Islet of Langerhans (tissue), 1 donor: ENCODE results near the gene LUZP1.

Source experiments
- FAIRE-seq: peaks from one replicate; lab custom pipeline; 2011; peaks lifted over from hg19 to GRCh38; lab: Jason Lieb, UNC

Gene LUZP1

GRCh38 chr1:23083714-23084480 lies 84.8 kb downstream of the LUZP1 start:
- no peak for FAIRE-seq

GRCh38 chr1:23081376-23081775 lies 87.3 kb downstream of the LUZP1 start:
- no peak for FAIRE-seq

- FAIRE-seq = no peak
These were observed 87.8 kb downstream of the LUZP1 start for GRCh38 chr1:23080885-23081284.

GRCh38 chr1:23079025-23079424 lies 89.6 kb downstream of the LUZP1 start:
- no peak for FAIRE-seq

DNA sequence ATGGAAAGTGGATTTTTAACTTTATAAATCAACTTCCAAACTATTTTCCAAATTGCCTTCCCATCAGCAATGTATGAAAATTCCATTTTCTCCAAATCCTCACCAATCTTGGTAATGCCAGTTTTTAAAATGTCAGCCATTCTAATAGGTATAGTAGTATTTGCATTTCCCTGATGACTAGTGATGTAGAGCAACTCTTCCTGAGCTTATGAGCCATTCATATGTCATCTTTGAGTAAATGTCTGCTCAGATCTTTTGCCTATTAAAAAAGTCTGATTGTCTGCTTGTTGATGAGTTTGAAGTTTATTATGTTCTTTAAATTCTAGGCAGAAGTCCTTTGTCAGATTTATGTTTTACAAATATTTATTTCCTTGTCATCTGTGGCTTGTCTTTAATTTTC lies 94.6 kb downstream of the LUZP1 start:
- FAIRE-seq = peak; percentile 21

DNA sequence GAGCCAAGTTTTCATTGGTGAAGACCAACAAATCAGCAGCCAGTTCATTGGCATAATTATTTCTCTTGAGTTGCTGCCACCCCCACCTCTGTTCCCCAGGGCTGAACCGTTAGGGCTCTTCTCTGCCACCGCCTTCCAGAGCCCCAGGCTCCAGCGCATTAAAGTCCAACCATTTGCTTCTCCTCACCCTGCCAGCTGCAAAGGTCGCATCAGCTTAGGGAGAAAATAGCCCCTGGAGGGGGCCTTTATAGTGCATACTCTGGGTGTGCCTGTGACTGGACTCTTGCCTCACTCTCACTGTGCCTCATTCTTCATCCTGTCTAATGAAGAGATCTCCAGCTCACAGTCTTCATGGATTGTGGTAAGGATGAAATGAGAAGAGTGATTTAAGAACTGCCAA lies 99.0 kb downstream of the LUZP1 start:
- no peak for FAIRE-seq

- no peak for FAIRE-seq
These were observed 99.5 kb downstream of the LUZP1 start for GRCh38 chr1:23069149-23069548.

DNA sequence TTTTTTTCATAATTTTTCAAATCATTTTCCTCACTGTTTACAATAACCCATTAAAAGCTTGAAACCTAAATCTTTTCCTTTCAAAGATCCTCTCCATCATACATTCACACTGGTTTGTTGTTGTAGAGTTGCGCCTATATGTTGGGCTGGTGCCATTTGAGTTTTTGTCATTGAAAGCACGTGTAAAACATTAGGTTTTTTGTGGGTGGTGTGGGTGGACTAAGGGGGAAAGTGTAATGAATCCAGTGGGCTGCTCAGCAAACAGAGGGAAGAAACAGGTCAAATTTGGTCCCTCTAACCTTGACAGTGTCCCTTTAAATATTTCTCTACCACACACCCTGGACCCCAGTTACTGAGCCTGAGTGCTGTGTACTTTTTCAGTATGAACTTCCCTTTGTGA lies 102.6 kb downstream of the LUZP1 start:
- FAIRE-seq = no peak

- peak; percentile 30 for FAIRE-seq
These were observed 103.3 kb downstream of the LUZP1 start for GRCh38 chr1:23065385-23065784.

DNA sequence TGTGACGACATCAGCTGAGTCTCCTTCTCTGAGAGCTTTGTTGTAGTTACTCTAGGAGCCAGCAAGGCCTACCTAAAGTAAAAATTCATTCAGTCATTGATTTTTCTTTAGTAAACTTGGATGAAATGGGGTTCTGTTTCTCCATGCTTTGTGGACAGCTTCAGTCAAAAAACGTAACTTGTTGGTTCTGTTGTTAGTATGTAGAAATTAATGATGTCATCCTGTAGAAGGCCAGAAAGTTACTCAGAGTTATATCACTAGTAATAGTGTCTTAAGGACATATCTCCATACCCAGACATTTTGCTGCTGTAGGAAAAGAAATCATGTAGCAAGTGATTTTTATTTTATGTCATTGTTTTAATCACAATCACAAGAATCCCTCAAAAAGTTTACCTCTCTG lies 106.4 kb downstream of the LUZP1 start:
- no peak for FAIRE-seq

DNA sequence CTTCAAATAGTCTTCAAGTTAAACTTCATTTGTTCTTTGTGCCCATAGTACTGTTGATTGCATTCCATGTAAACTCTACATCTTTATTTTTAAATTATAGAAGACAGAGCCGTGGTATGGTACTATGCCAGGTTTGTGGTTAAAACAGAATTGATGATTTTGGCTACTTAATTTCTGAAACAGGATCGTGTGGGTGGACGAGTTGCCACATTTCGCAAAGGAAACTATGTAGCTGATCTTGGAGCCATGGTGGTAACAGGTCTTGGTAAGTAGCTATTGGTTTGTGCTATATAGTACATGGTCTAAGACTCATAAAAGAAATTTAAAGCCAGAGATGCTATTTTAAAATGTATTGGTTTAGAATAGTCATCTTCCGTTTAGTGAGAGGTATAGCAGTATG lies 111.4 kb downstream of the LUZP1 start:
- no peak for FAIRE-seq

GRCh38 chr1:23051290-23051909 lies 117.3 kb downstream of the LUZP1 start:
- no peak for FAIRE-seq

DNA sequence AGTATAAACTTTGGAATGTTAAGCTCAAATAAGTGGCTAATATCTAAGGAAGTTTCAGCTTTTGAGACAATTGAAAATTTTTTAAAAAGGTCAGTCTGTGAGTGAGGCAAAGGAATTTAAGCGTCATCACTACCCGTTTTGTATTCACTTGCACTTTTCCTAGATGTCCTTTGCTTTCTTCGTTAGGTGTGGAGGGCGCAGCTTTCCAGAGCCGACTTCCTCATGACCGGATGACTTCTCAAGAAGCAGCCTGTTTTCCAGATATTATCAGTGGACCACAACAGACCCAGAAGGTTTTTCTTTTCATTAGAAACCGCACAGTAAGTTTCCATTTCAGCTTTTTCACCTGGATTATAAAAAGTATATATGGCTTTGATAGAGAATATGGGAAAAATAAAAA lies 118.5 kb downstream of the LUZP1 start:
- no peak for FAIRE-seq

GRCh38 chr1:23044035-23044434 lies 124.6 kb downstream of the LUZP1 start:
- no peak for FAIRE-seq

- no peak for FAIRE-seq
These were observed 128.1 kb downstream of the LUZP1 start for GRCh38 chr1:23040509-23040908.

GRCh38 chr1:23039308-23039826 lies 129.3 kb downstream of the LUZP1 start:
- no peak for FAIRE-seq

DNA sequence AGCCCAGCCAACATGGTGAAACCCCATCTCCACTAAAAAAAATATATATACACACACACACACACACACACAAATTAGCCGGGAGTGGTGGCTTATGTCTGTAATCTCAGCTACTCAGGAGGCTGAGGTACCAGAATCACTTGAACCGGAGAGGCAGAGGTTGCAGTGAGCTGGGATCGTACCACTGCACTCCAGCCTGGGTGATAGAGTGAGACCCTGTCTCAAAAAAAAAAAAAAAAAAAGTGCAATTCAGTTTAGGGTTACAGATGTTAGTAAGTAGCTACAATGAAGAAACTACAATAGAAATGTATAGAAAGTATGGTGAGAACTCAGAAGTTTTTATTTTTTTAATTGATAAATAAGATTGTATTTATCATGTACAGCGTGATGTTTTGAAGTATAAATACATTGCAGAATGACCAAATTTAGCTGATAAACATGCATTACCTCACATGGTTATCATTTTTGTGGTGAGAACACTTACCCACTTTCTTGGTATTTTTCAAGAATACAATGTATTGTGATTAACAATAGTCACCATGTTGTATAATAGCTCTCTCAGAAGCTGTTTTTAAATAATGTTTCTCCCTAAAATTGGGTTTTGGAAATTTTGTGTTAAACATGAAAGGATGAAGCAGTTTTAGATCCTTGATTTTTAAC lies 131.4 kb downstream of the LUZP1 start:
- FAIRE-seq = no peak

DNA sequence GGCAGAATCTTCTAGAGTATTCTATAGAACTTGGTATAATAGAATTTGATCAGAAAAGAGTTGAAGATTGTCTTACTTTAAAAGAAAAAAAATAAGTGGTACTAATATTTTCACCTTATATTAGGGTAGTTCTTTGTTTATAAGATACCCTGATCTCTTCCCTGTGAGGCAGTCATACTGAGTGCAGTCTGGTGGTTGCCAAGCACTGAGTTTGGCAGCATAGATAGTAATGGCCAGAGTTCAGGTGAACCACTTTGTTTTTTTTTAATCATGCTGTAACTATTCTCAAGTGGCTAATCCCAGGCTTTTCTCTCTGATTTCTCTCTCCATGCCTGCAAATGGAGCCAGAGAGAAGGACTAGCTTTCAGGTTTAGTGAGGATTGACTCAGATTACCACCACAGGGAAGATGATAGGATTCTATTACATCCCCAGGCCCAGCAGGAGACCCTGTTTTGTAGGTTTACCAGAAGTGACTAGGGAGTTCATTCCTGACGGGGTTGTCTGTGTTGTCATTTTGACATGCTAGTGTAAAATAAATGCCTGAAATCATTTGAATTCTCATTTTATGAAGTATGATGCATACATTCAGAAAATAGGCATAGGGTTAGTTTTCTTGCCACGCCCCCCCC lies 132.7 kb downstream of the LUZP1 start:
- no peak for FAIRE-seq
